Astrocyte of the spinal cord (primary cell): ENCODE data around the gene MON1B.
A peak's percentile ranks its signal among the peaks of the same experiment; 100 is the strongest.
"Not testable (repeated sequence)": the region's sequence is repeated elsewhere in the genome, so short reads cannot be mapped to it uniquely, and the experiment has no call there.

ENCODE experiments used
- DNase-seq: peaks from one replicate; pipeline ENCODE4 v3.0.0; 2011; ENCODE audit warnings: low read depth, low spot score
- H3K4me3 ChIP-seq: 2 replicates; pipeline ENCODE4 v1.5.1; 2011; ENCODE audit warnings: low read depth, mild to moderate bottlenecking, low read length, moderate library complexity
- in situ Hi-C: cut with HindIII; loops from 2 replicates; pipeline ENCODE4 v1.10.0; 2017; ENCODE audit warnings: low sequenced_read_pairs
- TF ChIP-seq, protein P1 (sequence below): IDR thresholded peaks from 2 replicates; pipeline ENCODE4 v1.5.1; 2012; ENCODE audit warnings: low read depth, mild to moderate bottlenecking, low read length, inconsistent platforms

The MON1B gene

GRCh38 chr16:77238593-77238992 lies 47.6 kb downstream of the MON1B start:
- in situ Hi-C loops, result no loop called here
- H3K4me3 ChIP-seq, result no peak overlapping the region
- TF ChIP-seq, protein P1, sequence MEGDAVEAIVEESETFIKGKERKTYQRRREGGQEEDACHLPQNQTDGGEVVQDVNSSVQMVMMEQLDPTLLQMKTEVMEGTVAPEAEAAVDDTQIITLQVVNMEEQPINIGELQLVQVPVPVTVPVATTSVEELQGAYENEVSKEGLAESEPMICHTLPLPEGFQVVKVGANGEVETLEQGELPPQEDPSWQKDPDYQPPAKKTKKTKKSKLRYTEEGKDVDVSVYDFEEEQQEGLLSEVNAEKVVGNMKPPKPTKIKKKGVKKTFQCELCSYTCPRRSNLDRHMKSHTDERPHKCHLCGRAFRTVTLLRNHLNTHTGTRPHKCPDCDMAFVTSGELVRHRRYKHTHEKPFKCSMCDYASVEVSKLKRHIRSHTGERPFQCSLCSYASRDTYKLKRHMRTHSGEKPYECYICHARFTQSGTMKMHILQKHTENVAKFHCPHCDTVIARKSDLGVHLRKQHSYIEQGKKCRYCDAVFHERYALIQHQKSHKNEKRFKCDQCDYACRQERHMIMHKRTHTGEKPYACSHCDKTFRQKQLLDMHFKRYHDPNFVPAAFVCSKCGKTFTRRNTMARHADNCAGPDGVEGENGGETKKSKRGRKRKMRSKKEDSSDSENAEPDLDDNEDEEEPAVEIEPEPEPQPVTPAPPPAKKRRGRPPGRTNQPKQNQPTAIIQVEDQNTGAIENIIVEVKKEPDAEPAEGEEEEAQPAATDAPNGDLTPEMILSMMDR, result no peak
- DNase-seq, result no peak

GRCh38 chr16:77242471-77242870 lies 51.5 kb downstream of the MON1B start:
- DNase-seq, in situ Hi-C loops, H3K4me3 ChIP-seq: not testable (repeated sequence)

DNA sequence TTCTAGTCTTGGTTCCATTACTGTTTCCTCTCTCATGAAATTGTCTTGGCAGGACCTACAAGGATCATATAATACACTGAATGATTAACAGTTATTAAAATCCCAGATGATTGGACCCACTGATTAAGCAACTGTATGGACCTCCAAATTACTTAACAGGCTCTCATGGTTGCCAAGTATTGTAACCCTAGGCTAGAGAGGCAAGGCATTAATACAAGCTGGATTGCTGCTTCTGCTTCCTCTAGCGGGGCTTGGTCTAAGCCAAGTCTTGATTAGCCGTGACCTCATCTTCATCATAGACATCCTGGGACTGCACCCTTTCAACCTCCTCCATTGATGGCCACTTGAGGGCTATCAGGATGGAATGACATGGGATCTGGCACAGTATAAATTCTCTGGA lies 55.2 kb downstream of the MON1B start:
- in situ Hi-C loops, result no loop called here
- DNase-seq, result no peak
- TF ChIP-seq, protein P1, result no peak
- no peak overlapping the region for H3K4me3 ChIP-seq

- TF ChIP-seq, protein P1, result no peak
- peak; percentile 38 for DNase-seq
- in situ Hi-C loops, result no loop called here
- no peak overlapping the region for H3K4me3 ChIP-seq
Measured at GRCh38 chr16:77250400-77250799, 59.4 kb downstream of the MON1B start.
